Ovary (tissue), 3 donors: ENCODE data around the gene MPRIP.

Experiments used
- EP300 ChIP-seq: sonication (generic); formaldehyde crosslinking; IDR thresholded peaks from one replicate; pipeline ENCODE4 v1.6.1; 2017; ENCODE audit warnings: antibody characterized with exemption
- POLR2A ChIP-seq: fragments of 450-650 bp; IDR thresholded peaks from one replicate; pipeline ENCODE4 v1.6.1; 2017; ENCODE audit warnings: antibody characterized with exemption, mild to moderate bottlenecking, moderate library complexity
- TF ChIP-seq, protein P1 (sequence below), 3 donors: fragments of 450-650 bp in 2 of 3; fragments of 200-600 bp in 1 of 3; IDR thresholded peaks; one replicate each; pipeline versions ENCODE4 v1.5.1 to v1.8.0; 2016 to 2022; ENCODE audit warnings: antibody characterized with exemption in 3 of 3, mild to moderate bottlenecking in 1 of 3
- donor health status: DM: no; HTN: no; CAD: no.

DNA sequence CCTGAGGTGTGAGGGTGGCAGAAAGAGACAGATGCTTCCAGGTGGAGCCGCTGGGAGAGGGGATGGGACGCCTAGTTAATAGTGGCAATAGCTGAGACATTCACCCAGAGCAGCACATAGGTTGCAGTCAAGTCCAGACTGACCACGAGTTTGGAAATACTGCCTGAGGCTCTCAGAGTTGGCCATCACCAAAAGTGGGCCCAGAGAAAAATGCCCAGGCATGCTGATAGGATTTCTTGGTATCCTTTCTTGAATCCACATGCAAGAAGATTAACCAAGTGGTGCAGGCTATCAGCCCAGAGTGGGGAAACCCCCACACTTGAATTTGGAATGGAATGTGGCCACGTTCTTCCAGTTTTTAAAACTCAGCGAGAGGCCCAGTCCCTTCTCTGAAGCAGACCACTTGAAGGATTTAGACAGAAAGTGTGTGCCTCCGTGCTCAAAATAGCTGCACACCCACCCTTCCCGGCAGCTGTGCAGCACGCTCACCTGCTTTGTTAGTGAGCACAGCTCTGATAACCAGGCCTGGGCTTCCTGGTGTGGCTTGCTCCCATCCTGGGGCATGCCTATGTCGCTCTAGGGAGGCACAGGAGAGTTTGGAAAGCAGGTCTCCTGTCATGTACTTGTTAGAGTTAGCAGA, 128.2 kb downstream of the MPRIP start:
- TF ChIP-seq, protein P1, sequence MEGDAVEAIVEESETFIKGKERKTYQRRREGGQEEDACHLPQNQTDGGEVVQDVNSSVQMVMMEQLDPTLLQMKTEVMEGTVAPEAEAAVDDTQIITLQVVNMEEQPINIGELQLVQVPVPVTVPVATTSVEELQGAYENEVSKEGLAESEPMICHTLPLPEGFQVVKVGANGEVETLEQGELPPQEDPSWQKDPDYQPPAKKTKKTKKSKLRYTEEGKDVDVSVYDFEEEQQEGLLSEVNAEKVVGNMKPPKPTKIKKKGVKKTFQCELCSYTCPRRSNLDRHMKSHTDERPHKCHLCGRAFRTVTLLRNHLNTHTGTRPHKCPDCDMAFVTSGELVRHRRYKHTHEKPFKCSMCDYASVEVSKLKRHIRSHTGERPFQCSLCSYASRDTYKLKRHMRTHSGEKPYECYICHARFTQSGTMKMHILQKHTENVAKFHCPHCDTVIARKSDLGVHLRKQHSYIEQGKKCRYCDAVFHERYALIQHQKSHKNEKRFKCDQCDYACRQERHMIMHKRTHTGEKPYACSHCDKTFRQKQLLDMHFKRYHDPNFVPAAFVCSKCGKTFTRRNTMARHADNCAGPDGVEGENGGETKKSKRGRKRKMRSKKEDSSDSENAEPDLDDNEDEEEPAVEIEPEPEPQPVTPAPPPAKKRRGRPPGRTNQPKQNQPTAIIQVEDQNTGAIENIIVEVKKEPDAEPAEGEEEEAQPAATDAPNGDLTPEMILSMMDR (IDR thresholded peaks at IDR 0.05): no peak
- TF ChIP-seq POLR2A (no peak), EP300 (no peak)
